ENCODE measurements around the gene ZNF488. TPM values are rescaled to one million over a fixed set of nuclear protein-coding genes. Genes with fewer than 3 reads are reported as not detected.

The ZNF488 gene
- total RNA-seq, 3 donors from 2014 or later = 0.47 to 1.6 (median 1.4) TPM

DNA sequence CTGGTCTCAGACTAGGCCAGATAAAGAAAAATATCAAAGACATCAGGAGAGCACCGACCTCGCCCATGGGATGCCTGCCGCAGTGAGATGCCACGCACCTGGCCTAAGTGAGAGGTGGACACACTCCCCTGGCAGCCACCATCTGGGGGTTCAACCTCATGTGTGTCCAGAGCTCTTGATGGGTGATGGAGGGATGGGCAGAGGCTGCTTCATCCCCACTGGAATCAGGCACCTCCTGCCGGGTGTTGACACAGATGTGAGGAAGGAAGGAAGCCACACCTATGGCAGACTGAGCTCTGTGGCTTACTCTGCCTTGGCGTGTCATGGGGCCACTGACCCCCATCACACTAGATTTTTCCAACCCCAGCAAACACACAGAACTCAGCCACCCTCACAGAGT is 11.4 kb downstream of the ZNF488 start:
- no peaks in the 10 kb centered on the region for H3K36me3 ChIP-seq (ENCODE audit: low read depth)
- H3K4me1 ChIP-seq (ENCODE audit: low read depth) = no peaks in the 10 kb centered on the region
- no peaks in the 10 kb centered on the region for H3K9me3 ChIP-seq
- no peak overlapping the region for H3K4me3 ChIP-seq
- TF ChIP-seq, protein P1, sequence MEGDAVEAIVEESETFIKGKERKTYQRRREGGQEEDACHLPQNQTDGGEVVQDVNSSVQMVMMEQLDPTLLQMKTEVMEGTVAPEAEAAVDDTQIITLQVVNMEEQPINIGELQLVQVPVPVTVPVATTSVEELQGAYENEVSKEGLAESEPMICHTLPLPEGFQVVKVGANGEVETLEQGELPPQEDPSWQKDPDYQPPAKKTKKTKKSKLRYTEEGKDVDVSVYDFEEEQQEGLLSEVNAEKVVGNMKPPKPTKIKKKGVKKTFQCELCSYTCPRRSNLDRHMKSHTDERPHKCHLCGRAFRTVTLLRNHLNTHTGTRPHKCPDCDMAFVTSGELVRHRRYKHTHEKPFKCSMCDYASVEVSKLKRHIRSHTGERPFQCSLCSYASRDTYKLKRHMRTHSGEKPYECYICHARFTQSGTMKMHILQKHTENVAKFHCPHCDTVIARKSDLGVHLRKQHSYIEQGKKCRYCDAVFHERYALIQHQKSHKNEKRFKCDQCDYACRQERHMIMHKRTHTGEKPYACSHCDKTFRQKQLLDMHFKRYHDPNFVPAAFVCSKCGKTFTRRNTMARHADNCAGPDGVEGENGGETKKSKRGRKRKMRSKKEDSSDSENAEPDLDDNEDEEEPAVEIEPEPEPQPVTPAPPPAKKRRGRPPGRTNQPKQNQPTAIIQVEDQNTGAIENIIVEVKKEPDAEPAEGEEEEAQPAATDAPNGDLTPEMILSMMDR (IDR thresholded peaks at IDR 0.05) = no peak
- intact Hi-C loops (cut with DNase I, micrococcal nuclease) = no loop called here
- ATAC-seq (no peak), DNase-seq (no peak)

DNA sequence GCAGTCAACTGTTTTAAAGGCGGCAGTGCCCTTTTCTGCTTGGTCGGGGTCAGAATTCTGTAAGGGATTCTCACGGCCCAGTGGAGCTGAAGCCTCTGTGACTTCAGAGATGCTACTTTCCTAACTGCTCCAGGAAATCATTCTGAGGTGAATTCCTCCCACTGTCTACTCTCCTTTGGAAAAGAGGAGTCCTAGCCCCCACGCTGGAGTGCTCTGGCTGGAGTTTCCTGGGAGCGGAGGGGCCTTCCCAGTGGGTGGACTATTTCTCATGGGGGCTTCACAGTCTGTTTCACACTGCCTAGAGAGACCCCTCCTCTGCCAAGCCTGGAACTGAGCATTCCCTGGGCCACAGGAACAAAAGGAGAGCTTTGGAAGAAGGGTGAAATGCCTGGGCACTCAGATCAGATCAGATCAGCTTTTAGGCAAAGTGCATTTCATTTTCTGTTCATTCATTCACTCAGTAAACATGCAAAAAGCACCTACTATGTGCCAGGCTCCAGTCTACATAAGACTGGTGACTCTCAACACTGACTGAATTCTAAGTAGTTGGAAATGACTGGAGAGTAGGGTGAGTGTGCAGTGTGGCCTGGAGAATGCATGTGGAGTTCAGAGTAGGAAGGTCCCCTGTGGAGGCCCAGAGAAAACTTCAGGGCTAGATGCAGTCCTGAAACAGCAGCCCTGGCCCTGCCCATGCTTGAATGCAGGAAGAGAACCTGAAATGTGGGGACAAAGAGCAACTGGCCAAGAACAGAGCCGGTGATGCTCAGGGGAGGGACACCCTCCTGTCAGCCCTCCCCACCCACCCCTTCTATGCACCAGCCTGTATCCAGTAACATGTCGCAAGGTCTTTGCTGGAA is 12.2 kb downstream of the ZNF488 start:
- DNase-seq = no peak

DNA sequence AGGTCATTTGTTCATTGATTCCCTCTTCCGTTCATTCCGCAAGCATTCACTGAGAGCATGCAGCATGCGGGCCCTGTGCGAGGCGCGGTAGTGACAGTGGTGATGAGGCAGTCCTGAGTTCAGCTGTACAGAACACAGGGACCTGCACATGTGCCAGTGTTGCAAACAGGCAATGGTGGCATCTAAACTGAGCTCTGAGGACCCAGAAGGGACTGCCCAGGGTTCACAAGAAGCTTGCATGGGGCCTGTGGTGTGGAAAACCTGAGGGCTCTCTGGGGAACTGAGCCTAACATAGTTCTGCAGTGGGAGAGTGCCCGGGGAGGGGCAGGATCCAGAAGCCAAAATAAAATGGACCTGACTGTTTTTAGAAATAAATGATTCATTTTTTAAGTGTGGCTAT is 13.2 kb downstream of the ZNF488 start:
- Histone ChIP-seq H3K4me1 (ENCODE audit: low read depth) (no peaks in the 10 kb centered on the region), H3K9me3 (no peaks in the 10 kb centered on the region), H3K4me3 (no peak overlapping the region), H3K36me3 (ENCODE audit: low read depth) (no peaks in the 10 kb centered on the region)
- intact Hi-C loops (cut with DNase I, micrococcal nuclease) = no loop called here
- TF ChIP-seq, protein P1 (IDR thresholded peaks at IDR 0.05) = no peak
- DNase-seq (no peak), ATAC-seq (no peak)

More for the DNA sequence above, 12.2 kb downstream of the ZNF488 start:
- no peaks in the 10 kb centered on the region for H3K4me1 ChIP-seq (ENCODE audit: low read depth)
- no peaks in the 10 kb centered on the region for H3K36me3 ChIP-seq (ENCODE audit: low read depth)
- no peaks in the 10 kb centered on the region for H3K9me3 ChIP-seq
- ATAC-seq = no peak
- intact Hi-C loops (cut with DNase I, micrococcal nuclease) = no loop called here
- H3K4me3 ChIP-seq = no peak overlapping the region
- TF ChIP-seq, protein P1 (IDR thresholded peaks at IDR 0.05) = no peak

DNA sequence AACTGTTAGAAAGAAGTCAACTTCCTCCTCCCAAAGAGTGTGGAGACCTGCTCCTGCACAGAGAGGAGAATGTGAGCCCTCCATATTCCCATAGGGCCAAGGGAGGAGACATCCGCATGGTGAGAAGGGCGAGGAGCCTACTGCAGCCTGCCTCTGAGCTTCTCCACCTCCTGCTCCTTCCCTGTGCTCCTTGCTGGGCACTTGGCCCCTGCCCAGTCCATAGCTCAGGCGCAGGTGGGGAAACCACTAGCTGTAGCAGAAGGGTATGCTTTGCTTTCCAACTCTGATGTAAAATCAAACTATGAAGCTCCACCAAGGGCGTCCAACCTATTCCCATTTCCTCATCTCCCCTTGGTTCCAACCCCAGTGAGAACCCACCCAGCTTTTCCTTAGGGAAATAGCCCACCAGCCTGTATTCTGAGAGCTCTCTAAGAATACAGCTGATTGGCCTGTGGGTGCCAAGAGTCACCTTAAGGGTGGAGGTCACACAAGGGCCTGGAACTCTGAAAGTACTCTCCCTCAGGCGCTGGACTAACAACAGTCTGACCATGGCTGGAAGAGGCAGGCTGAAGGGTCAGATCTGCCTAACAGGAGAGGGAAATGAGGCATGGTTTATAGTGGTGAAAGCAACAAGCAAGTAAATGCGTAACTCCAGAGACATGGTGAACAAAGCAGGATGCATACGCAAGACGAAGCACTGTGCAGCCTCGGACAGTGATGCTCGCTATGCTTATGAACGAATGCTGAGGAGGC is 13.9 kb downstream of the ZNF488 start:
- intact Hi-C loops (cut with DNase I, micrococcal nuclease) = no loop called here
- no peak for ATAC-seq

DNA sequence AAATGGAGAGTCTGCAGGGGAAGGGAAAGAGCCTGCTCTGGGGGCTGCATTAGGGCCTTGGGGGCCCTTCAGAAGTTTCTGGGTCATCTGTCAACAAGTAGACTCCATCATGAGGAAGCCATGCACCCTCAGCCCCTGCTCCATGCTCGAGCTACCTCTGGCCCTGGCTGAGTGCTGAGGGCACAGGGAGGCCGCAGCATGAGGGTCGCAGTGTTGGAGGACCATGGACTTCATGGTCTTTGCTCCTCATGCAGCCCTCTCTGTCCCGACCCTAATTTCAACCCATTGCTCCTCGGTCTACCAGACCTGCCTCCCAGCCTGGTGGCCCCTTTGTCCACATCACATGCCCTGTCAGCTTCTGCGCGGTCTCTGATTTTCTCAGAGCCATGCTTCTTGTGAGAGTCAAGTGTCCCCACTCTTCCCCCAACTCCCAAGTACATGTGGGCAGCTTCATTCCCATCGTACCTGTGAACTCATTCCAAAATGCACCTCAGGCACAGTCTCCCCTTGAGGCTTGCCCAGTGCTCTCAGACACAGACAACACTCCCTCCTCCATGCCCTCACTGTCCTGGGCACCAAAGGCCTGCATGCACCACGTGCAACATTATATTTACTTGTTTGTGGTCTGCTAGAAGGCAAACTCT is 14.7 kb downstream of the ZNF488 start:
- H3K36me3 ChIP-seq (ENCODE audit: low read depth) = no peaks in the 10 kb centered on the region
- no peaks in the 10 kb centered on the region for H3K4me1 ChIP-seq (ENCODE audit: low read depth)
- intact Hi-C loops (cut with DNase I, micrococcal nuclease) = no loop called here
- ATAC-seq = no peak
- H3K4me3 ChIP-seq = no peak overlapping the region
- DNase-seq = no peak
- TF ChIP-seq, protein P1 (IDR thresholded peaks at IDR 0.05) = no peak
- H3K9me3 ChIP-seq = no peaks in the 10 kb centered on the region

More for the DNA sequence above, 13.9 kb downstream of the ZNF488 start:
- H3K36me3 ChIP-seq (ENCODE audit: low read depth) = no peaks in the 10 kb centered on the region
- DNase-seq = no peak
- TF ChIP-seq, protein P1 (IDR thresholded peaks at IDR 0.05) = no peak
- no peaks in the 10 kb centered on the region for H3K9me3 ChIP-seq
- no peak overlapping the region for H3K4me3 ChIP-seq
- H3K4me1 ChIP-seq (ENCODE audit: low read depth) = no peaks in the 10 kb centered on the region
